Neural progenitor cell (in vitro differentiated cells): ENCODE measurements around the gene MBD4. TPM values are rescaled to one million over a fixed set of nuclear protein-coding genes. Genes with fewer than 3 reads are reported as not detected.
"Not testable (repeated sequence)": the region's sequence is repeated elsewhere in the genome, so short reads cannot be mapped to it uniquely, and the experiment has no call there.

Source experiments
- DNase-seq: peaks from one replicate; pipeline ENCODE4 v3.0.0-alpha.2; 2016; ENCODE audit warnings: low spot score
- H2AFZ ChIP-seq: fragments of 200-600 bp; sonication (generic); replicated peaks from 2 replicates; pipeline ENCODE4 v1.6.1; 2016; ENCODE audit warnings: antibody characterized with exemption
- H3F3A ChIP-seq: fragments of 200-600 bp; sonication (generic); 2 replicates; pipeline ENCODE4 v1.6.1; 2016; ENCODE audit warnings: antibody characterized with exemption, low read depth
- H3K27ac ChIP-seq: fragments of 200-600 bp; sonication (generic); 2 replicates; pipeline ENCODE4 v1.5.1; 2016; ENCODE audit warnings: mild to moderate bottlenecking
- H3K27me3 ChIP-seq: fragments of 200-600 bp; sonication (generic); 2 replicates; pipeline ENCODE4 v1.6.1; 2016; ENCODE audit warnings: mild to moderate bottlenecking, moderate library complexity
- H3K36me3 ChIP-seq: fragments of 200-600 bp; sonication (generic); 2 replicates; pipeline ENCODE4 v1.5.1; 2016
- H3K4me1 ChIP-seq: fragments of 200-600 bp; sonication (generic); 2 replicates; pipeline ENCODE4 v1.6.1; 2016; ENCODE audit warnings: mixed run types
- H3K4me2 ChIP-seq: fragments of 200-600 bp; sonication (generic); 2 replicates; pipeline ENCODE4 v1.6.1; 2016
- H3K4me3 ChIP-seq: fragments of 200-600 bp; sonication (generic); 2 replicates; pipeline ENCODE4 v1.5.1; 2016
- H3K79me2 ChIP-seq: fragments of 200-600 bp; sonication (generic); 2 replicates; pipeline ENCODE4 v1.6.1; 2016; ENCODE audit warnings: low read depth
- H3K9ac ChIP-seq: fragments of 200-600 bp; sonication (generic); 2 replicates; pipeline ENCODE4 v1.6.1; 2016
- H3K9me3 ChIP-seq: fragments of 200-600 bp; sonication (generic); 2 replicates; pipeline ENCODE4 v1.5.1; 2016; ENCODE audit warnings: low read depth
- H4K20me1 ChIP-seq: fragments of 200-600 bp; sonication (generic); 2 replicates; pipeline ENCODE4 v1.6.1; 2016; ENCODE audit warnings: low read depth
- H3K27ac Mint-ChIP-seq: 3 replicates; pipeline ENCODE4 v1.8.0; 2021; ENCODE audit warnings: mixed read lengths
- H3K27me3 Mint-ChIP-seq: 2 replicates; pipeline ENCODE4 v1.8.0; 2022; ENCODE audit warnings: low read depth, mild to moderate bottlenecking, inconsistent platforms, moderate library complexity, mixed read lengths; ENCODE audit not compliant: insufficient read depth
- H3K36me3 Mint-ChIP-seq: 3 replicates; pipeline ENCODE4 v1.8.0; 2021; ENCODE audit warnings: mixed read lengths
- H3K4me1 Mint-ChIP-seq: 3 replicates; pipeline ENCODE4 v1.8.0; 2021; ENCODE audit warnings: mixed read lengths
- H3K4me3 Mint-ChIP-seq: 3 replicates; pipeline ENCODE4 v1.8.0; 2021; ENCODE audit warnings: mild to moderate bottlenecking, moderate library complexity, mixed read lengths
- H3K9me3 Mint-ChIP-seq: 3 replicates; pipeline ENCODE4 v1.8.0; 2020; ENCODE audit warnings: mixed read lengths
- EZH2 ChIP-seq: fragments of 200-600 bp; sonication (generic); IDR thresholded peaks from 2 replicates; pipeline ENCODE4 v1.6.1; 2017; ENCODE audit warnings: antibody characterized with exemption, mild to moderate bottlenecking, moderate library complexity
- EZH2phosphoT487 ChIP-seq: fragments of 200-600 bp; sonication (generic); IDR thresholded peaks from 2 replicates; pipeline ENCODE4 v1.6.1; 2017; ENCODE audit warnings: antibody characterized with exemption
- small RNA-seq: library from RNA; depleted of rRNA; stranded (forward); fragments of <200 nt; gene quantifications from one replicate; pipeline ENCODE3, GENCODE V24; 2015
- total RNA-seq: library from RNA; depleted of rRNA; stranded (reverse); fragments of >200 nt; gene quantifications from 2 replicates; pipeline ENCODE4 v1.2.3, GENCODE V29; 2015; ENCODE audit warnings: low replicate concordance
- TF ChIP-seq, protein P1 (sequence below): fragments of 200-600 bp; sonication (generic); IDR thresholded peaks from 2 replicates; pipeline ENCODE4 v1.5.1; 2017; ENCODE audit warnings: antibody characterized with exemption, mild to moderate bottlenecking

Gene MBD4
- total RNA-seq, 1 donor from 2014 or later: 46.3 TPM

DNA sequence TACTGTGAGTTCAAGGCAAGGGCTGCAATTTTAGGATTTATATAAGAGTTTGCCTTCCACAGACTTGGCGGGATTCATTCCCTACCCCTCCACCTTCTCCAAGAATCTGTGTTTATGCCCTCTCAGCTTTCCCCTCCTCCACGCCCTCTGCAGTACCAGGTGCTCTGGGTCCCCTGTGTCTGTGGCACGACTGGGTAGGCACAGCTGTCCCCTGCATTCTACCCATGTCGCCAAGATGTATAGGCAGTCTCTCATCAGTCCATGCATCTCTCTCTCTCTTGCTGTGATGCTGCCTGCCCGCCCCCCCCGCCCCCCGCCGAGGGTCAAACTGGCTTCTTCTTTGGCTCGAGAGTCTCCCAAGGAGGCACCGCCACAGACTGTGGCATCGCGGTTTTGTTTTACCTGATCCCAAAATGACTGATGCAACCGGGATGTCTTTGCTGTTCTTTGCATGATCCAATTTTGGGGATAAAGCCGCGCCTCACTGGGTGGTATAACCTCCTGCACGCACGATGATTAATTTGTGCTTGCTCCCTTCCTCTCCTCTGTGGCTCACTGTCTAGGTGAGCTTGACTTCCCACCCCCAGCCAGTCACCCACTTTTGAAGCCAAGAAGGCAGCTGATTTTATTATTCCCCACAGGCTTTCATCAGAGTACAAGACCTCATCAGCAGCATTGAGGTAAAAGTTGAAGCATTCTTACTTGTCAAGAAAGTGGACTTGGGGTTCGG lies 55.0 kb downstream of the MBD4 start:
- no peaks in the 10 kb centered on the region for H3K79me2 ChIP-seq
- no peak overlapping the region for H3K4me2 ChIP-seq
- H2AFZ ChIP-seq: no peak overlapping the region
- H3K27me3 Mint-ChIP-seq: peaks cover 4% of the 10 kb centered on the region
- peaks cover 26% of the 10 kb centered on the region for H3K4me1 Mint-ChIP-seq
- no peaks in the 10 kb centered on the region for H3K9me3 ChIP-seq
- H3K36me3 ChIP-seq: no peaks in the 10 kb centered on the region
- H3K4me3 ChIP-seq: no peak overlapping the region
- no peak for DNase-seq
- peaks cover 20% of the 10 kb centered on the region for H3K36me3 Mint-ChIP-seq
- peaks cover 3% of the 10 kb centered on the region for H3K9me3 Mint-ChIP-seq
- no peak overlapping the region for H3K27ac Mint-ChIP-seq
- peaks cover 3% of the 10 kb centered on the region for H3K4me1 ChIP-seq
- H3K4me3 Mint-ChIP-seq: no peak overlapping the region
- H4K20me1 ChIP-seq: no peaks in the 10 kb centered on the region
- H3F3A ChIP-seq: peaks cover 4% of the 10 kb centered on the region
- H3K27ac ChIP-seq: no peak overlapping the region
- no peak overlapping the region for H3K9ac ChIP-seq
- TF ChIP-seq EZH2: no peak
- no peaks in the 10 kb centered on the region for H3K27me3 ChIP-seq

DNA sequence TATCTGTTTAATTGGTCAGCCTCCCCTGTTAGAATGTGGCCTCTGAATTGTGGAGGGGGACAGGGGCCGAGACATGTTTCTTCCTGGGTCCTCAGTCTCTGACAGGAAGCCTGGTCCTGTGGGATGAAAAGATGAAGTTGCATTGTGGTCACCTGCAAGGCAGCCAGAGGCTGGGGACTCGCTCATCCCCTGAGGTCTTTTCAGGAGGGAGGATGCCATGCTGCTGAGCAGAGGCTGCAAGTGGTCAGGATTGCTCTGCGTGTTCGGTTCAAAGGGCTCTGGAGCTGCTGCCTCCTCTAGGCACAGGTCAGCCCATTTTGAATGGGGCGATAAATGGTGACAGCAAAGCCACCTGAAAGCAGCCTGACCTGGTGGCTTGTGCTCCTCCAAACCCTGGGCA lies 55.6 kb downstream of the MBD4 start:
- Mint-ChIP-seq H3K36me3 (peaks cover 16% of the 10 kb centered on the region), H3K4me1 (peaks cover 22% of the 10 kb centered on the region)
- H3K4me3 ChIP-seq, H3K27me3 ChIP-seq, H3K27me3 Mint-ChIP-seq, H3K4me3 Mint-ChIP-seq, H3K9me3 ChIP-seq, H4K20me1 ChIP-seq, H3K27ac ChIP-seq, H3K9ac ChIP-seq, H2AFZ ChIP-seq, H3K79me2 ChIP-seq, H3K36me3 ChIP-seq, H3K9me3 Mint-ChIP-seq, DNase-seq, H3K4me2 ChIP-seq, H3F3A ChIP-seq, H3K27ac Mint-ChIP-seq, H3K4me1 ChIP-seq: not testable (repeated sequence)

DNA sequence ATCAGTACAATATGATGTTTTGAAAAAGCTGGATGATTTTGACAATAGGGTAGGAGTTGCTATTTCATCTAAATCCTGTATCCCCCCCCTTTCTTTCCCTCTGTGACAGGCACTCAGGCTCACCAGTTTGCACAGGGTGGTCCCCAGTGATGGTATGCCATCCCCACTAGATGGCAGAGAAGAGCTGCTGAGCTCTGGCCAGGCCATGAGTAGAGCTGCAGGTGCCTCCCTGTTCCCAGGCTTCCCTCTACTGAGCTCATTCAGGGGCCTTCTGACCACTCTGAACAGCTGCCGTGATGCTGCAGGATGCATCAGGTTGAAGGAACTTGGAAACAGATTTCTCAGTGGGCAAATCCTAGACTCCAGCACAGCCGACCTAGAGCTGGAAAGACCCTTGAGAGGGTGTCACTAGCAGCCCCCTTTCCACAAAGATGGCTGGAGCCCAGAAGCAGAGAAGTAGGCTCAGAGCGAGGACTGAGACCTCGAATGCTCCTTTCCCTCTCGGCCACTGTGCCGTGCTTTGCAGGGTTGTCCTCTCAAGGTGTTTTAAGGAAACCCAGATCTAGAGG lies 56.4 kb downstream of the MBD4 start:
- Mint-ChIP-seq H3K27me3 (peaks cover 4% of the 10 kb centered on the region), H3K27ac (no peak overlapping the region), H3K4me1 (peaks cover 17% of the 10 kb centered on the region), H3K9me3 (peaks cover 5% of the 10 kb centered on the region), H3K36me3 (peaks cover 16% of the 10 kb centered on the region), H3K4me3 (no peak overlapping the region)
- H3K27ac ChIP-seq: no peak overlapping the region
- no peak overlapping the region for H3K9ac ChIP-seq
- H3K79me2 ChIP-seq: no peaks in the 10 kb centered on the region
- DNase-seq: peak; percentile 88
- no peak overlapping the region for H2AFZ ChIP-seq
- H4K20me1 ChIP-seq: no peaks in the 10 kb centered on the region
- H3K27me3 ChIP-seq: no peaks in the 10 kb centered on the region
- no peak overlapping the region for H3K4me3 ChIP-seq
- H3K4me1 ChIP-seq: peaks cover 3% of the 10 kb centered on the region
- peak overlapping the region; percentile 50 for H3K4me2 ChIP-seq
- no peaks in the 10 kb centered on the region for H3K36me3 ChIP-seq
- H3F3A ChIP-seq: peaks cover 4% of the 10 kb centered on the region
- TF ChIP-seq, protein P1, sequence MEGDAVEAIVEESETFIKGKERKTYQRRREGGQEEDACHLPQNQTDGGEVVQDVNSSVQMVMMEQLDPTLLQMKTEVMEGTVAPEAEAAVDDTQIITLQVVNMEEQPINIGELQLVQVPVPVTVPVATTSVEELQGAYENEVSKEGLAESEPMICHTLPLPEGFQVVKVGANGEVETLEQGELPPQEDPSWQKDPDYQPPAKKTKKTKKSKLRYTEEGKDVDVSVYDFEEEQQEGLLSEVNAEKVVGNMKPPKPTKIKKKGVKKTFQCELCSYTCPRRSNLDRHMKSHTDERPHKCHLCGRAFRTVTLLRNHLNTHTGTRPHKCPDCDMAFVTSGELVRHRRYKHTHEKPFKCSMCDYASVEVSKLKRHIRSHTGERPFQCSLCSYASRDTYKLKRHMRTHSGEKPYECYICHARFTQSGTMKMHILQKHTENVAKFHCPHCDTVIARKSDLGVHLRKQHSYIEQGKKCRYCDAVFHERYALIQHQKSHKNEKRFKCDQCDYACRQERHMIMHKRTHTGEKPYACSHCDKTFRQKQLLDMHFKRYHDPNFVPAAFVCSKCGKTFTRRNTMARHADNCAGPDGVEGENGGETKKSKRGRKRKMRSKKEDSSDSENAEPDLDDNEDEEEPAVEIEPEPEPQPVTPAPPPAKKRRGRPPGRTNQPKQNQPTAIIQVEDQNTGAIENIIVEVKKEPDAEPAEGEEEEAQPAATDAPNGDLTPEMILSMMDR: peak; percentile 87
- TF ChIP-seq EZH2 (no peak), EZH2phosphoT487 (no peak)
- H3K9me3 ChIP-seq: no peaks in the 10 kb centered on the region

DNA sequence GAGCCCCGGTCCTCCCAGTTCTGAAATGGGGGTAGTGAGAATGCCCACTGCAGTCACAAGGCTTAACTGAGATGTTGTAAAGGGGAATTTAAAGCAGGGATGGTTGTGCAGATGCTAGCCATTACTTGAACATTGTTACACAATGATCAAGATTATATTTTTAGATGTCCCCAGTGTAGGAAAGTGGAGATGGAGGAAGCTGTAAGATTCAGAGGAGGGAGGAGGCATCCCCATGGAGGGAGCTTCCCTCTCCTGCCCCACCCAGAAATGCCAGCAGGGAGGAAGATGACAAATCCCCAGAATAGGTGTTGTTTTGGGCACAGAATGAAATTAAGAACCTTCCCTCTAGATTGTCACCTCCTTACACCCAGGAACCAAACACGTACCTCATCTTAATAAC lies 57.4 kb downstream of the MBD4 start:
- Histone ChIP-seq H3K27me3 (no peaks in the 10 kb centered on the region), H3K4me1 (peaks cover 3% of the 10 kb centered on the region), H3F3A (peaks cover 4% of the 10 kb centered on the region), H3K36me3 (no peaks in the 10 kb centered on the region), H3K4me2 (no peak overlapping the region), H3K79me2 (no peaks in the 10 kb centered on the region), H3K9ac (no peak overlapping the region), H3K27ac (no peak overlapping the region), H3K9me3 (no peaks in the 10 kb centered on the region), H4K20me1 (no peaks in the 10 kb centered on the region), H2AFZ (no peak overlapping the region), H3K4me3 (no peak overlapping the region)
- Mint-ChIP-seq H3K4me1 (peaks cover 12% of the 10 kb centered on the region), H3K4me3 (no peak overlapping the region), H3K9me3 (peaks cover 6% of the 10 kb centered on the region), H3K36me3 (peaks cover 7% of the 10 kb centered on the region), H3K27me3 (peaks cover 4% of the 10 kb centered on the region), H3K27ac (no peak overlapping the region)
- no peak for TF ChIP-seq EZH2
- TF ChIP-seq EZH2phosphoT487: no peak
- TF ChIP-seq, protein P1: no peak
- DNase-seq: no peak

Small RNA genes within 50 kb of the gene (small RNA-seq; reads per million reads assigned to genes)
- gene SNORA7B: 38.5 reads per million, percentile 97 among the genes with 10 or more reads in this experiment

Other genes starting within 250 kb of the MBD4 start
- gene COPG1, start 190.3 kb downstream of the MBD4 start, total RNA-seq: 65.4 and 79.3 TPM in 2 replicates
- 25.1 and 28.6 TPM in 2 replicates for gene HMCES, start 161.1 kb downstream of the MBD4 start, total RNA-seq
- 0.13 and 0.22 TPM in 2 replicates for gene EFCAB12, start 11.3 kb downstream of the MBD4 start, total RNA-seq
- 31.8 and 48.0 TPM in 2 replicates for gene IFT122, start 276 bp upstream of the MBD4 start, total RNA-seq
- gene RHO, start 88.7 kb upstream of the MBD4 start, total RNA-seq: not detected in 2 replicates
- gene H1-8, start 103.2 kb upstream of the MBD4 start, total RNA-seq: not detected in 2 replicates
- gene PLXND1, start 166.7 kb upstream of the MBD4 start, total RNA-seq: 9.0 and 12.9 TPM in 2 replicates